Measurements from ENCODE around the gene DCTN3. TPM values are rescaled to one million over a fixed set of nuclear protein-coding genes. Genes with fewer than 3 reads are reported as not detected.
A peak's percentile ranks its signal among the peaks of the same experiment; 100 is the strongest.

Gene DCTN3
- total and polyA plus RNA-seq, 4 experiments from 2014 or later: 57.8 to 144 (median 87.0) TPM

DNA sequence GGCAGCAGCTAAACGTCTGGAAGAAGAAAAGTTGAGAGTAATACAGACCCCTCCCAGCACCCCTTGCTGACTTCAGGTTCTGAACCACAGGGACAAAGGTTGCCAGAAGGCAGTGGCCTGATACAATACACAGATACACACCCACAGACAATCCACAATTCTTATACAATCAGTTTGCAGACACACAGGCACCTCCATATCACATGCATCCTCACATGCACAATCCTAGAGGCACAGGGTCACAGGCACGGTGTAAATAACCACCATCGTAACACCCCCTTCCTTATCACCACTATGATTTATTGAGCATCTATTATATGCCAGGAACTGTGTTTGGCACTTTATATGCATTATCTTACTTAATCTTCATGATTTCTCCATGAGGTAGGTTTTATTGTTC is 39.0 kb downstream of the DCTN3 start:
- H3K4me1 Mint-ChIP-seq: peaks cover 2 to 21% (median 12%) of the 10 kb centered on the region in 4 donors
- intact Hi-C loops (cut with micrococcal nuclease): no loop called here
- ChIA-PET CTCF (ENCODE audit: partially characterized antibody) (interaction anchor here (1.3 kb wide), 1 partner anchor 10 kb away, joined by 4 read pairs; no protein-coding TSS in a partner anchor), POLR2A (ENCODE audit: partially characterized antibody) (no interaction called here)
- Histone ChIP-seq H3K4me1 (ENCODE audit: insufficient read depth, low read length) (peaks cover 8% of the 10 kb centered on the region), H3K9me3 (ENCODE audit: control insufficient read depth in 1 of 2, low read length in 2 of 2) (no peaks in the 10 kb centered on the region), H3K27me3 (ENCODE audit: insufficient read depth, low read length) (peaks cover 23% of the 10 kb centered on the region), H3K4me3 (ENCODE audit: low read length in 2 of 2) (no peak overlapping the region), H3K27ac (ENCODE audit: low read depth, low read length) (no peak overlapping the region), H3K36me3 (ENCODE audit: insufficient read depth, low read length) (no peaks in the 10 kb centered on the region)
- peaks cover 44 to 72% of the 10 kb centered on the region in 2 donors for H3K27me3 Mint-ChIP-seq
- H3K27ac Mint-ChIP-seq: no peak overlapping the region
- no peak overlapping the region for H3K4me3 Mint-ChIP-seq
- no peaks in the 10 kb centered on the region for H3K36me3 Mint-ChIP-seq
- no peaks in the 10 kb centered on the region for H3K9me3 Mint-ChIP-seq
- DNase-seq: no peak

DNA sequence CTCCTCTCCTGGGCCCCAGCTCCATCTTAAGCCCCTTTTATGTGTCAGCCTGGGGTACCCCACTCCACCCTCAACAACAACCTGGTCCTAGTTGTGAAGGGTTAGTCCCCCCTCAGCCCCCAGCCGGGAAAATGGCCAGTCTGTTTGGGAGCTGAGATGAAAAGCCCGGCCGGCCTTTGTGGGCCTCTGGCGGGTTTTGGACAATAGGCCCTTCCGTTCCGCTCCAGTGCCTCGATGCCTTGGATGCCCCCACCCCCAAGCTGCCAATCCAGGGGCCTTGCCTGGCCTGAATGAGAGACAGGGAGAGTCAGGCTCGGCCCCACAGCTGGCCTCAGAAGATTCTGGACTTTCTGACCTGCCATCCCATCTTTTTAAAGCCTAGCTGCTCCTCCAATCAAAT is 39.9 kb downstream of the DCTN3 start:
- Histone ChIP-seq H3K27ac (ENCODE audit: low read depth, low read length) (no peak overlapping the region), H3K4me1 (ENCODE audit: insufficient read depth, low read length) (peaks cover 8% of the 10 kb centered on the region), H3K4me3 (ENCODE audit: low read length in 2 of 2) (no peak overlapping the region), H3K9me3 (ENCODE audit: control insufficient read depth in 1 of 2, low read length in 2 of 2) (no peaks in the 10 kb centered on the region), H3K27me3 (ENCODE audit: insufficient read depth, low read length) (peaks cover 23% of the 10 kb centered on the region), H3K36me3 (ENCODE audit: insufficient read depth, low read length) (no peaks in the 10 kb centered on the region)
- DNase-seq: no peak
- CTCF ChIA-PET (ENCODE audit: partially characterized antibody): interaction anchor here (1.8 kb wide), 1 partner anchor 11 kb away, joined by 11 read pairs; no protein-coding TSS in a partner anchor
- intact Hi-C loops (cut with micrococcal nuclease): no loop called here
- H3K4me3 Mint-ChIP-seq: no peak overlapping the region
- peaks cover 2 to 27% (median 12%) of the 10 kb centered on the region in 4 donors for H3K4me1 Mint-ChIP-seq
- POLR2A ChIA-PET (ENCODE audit: partially characterized antibody): no interaction called here
- H3K27ac Mint-ChIP-seq: no peak overlapping the region
- no peaks in the 10 kb centered on the region for H3K9me3 Mint-ChIP-seq
- H3K36me3 Mint-ChIP-seq: no peaks in the 10 kb centered on the region
- peaks cover 44 to 70% of the 10 kb centered on the region in 2 donors for H3K27me3 Mint-ChIP-seq

DNA sequence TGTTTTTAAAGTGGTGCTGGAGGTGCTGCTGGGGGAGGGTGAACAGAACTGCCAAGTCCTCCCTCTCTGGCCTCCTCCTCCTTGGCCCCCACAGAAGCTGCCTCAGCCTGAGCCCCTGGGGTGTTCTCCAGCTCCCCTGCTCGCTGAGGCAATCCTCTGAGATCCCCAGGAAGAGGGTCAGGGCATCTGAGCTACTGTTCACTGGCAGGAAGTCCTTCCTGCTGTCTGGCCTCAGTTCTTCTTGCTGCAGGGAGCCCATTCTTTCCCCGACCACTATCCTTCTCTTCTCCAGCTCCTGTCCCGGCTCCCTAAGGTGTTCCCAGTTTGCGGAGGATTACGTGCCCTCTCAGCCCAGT is 40.5 kb downstream of the DCTN3 start:
- H3K4me3 Mint-ChIP-seq: no peak overlapping the region
- intact Hi-C loops (cut with micrococcal nuclease): no loop called here
- no peak overlapping the region for H3K27ac Mint-ChIP-seq
- no peaks in the 10 kb centered on the region for H3K36me3 Mint-ChIP-seq
- Histone ChIP-seq H3K9me3 (ENCODE audit: control insufficient read depth in 1 of 2, low read length in 2 of 2) (no peaks in the 10 kb centered on the region), H3K4me3 (ENCODE audit: low read length in 2 of 2) (no peak overlapping the region), H3K27me3 (ENCODE audit: insufficient read depth, low read length) (peaks cover 20% of the 10 kb centered on the region), H3K27ac (ENCODE audit: low read depth, low read length) (no peak overlapping the region), H3K4me1 (ENCODE audit: insufficient read depth, low read length) (peaks cover 8% of the 10 kb centered on the region), H3K36me3 (ENCODE audit: insufficient read depth, low read length) (no peaks in the 10 kb centered on the region)
- H3K4me1 Mint-ChIP-seq: peaks cover 2 to 27% (median 12%) of the 10 kb centered on the region in 4 donors
- peaks cover 48 to 66% of the 10 kb centered on the region in 2 donors for H3K27me3 Mint-ChIP-seq
- DNase-seq: no peak
- ChIA-PET POLR2A (ENCODE audit: partially characterized antibody) (no interaction called here), CTCF (ENCODE audit: partially characterized antibody) (interaction anchor here (1.8 kb wide), 1 partner anchor 12 kb away, joined by 11 read pairs; no protein-coding TSS in a partner anchor)
- H3K9me3 Mint-ChIP-seq: no peaks in the 10 kb centered on the region

DNA sequence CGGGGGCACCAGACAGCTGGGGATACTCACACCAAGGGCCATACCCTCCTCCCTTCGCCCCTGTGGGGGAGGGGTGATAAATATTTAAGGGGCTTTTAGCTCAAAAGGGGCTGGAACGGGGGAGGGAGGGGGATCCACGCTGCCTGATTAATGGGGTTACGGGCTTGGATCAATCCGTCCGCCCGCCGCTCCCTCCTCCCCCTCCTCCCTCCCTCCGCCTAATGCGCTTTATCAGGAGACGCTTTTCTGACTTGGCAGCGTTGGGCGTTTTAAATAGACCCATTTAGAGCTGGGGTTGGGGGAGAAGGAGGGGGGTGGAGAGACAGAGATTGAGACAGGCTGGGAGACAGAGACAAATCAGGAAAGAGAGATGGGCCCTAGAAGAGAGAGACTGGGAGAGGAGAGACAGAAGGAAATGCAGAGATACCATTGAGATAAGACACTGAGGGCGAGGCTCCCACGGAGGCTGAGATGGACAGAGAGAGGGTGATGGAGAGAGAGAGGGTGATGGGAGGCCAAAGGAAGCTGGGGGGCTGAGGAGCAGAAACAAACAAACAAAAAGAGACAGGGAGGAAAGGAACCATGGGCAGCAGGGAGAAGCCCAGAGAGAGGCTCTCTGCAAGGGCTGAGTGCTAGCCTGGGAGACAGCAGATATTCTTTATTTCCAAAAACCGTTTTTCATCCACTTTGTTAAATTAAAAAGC is 41.0 kb downstream of the DCTN3 start:
- Mint-ChIP-seq H3K9me3 (no peaks in the 10 kb centered on the region), H3K4me1 (peaks cover 2 to 27% (median 12%) of the 10 kb centered on the region in 4 donors), H3K36me3 (no peaks in the 10 kb centered on the region), H3K27ac (no peak overlapping the region), H3K27me3 (peaks cover 45 to 66% of the 10 kb centered on the region in 2 donors), H3K4me3 (peak overlapping the region in 5 of 8 donors; percentile 4 to 71 (median 40))
- ChIA-PET POLR2A (ENCODE audit: partially characterized antibody) (interaction anchor here (1.0 to 1.1 kb wide), 2 partner anchors 13 to 59 kb away, joined by 3 read pairs; no protein-coding TSS in a partner anchor), CTCF (ENCODE audit: partially characterized antibody) (interaction anchor here (1.8 kb wide), 1 partner anchor 12 kb away, joined by 11 read pairs; no protein-coding TSS in a partner anchor)
- no peak for DNase-seq
- peaks cover 8% of the 10 kb centered on the region for H3K4me1 ChIP-seq (ENCODE audit: insufficient read depth, low read length)
- H3K4me3 ChIP-seq (ENCODE audit: low read length in 2 of 2): no peak overlapping the region
- intact Hi-C loops (cut with micrococcal nuclease): no loop called here
- no peaks in the 10 kb centered on the region for H3K36me3 ChIP-seq (ENCODE audit: insufficient read depth, low read length)
- no peak overlapping the region for H3K27ac ChIP-seq (ENCODE audit: low read depth, low read length)
- peaks cover 20% of the 10 kb centered on the region for H3K27me3 ChIP-seq (ENCODE audit: insufficient read depth, low read length)
- H3K9me3 ChIP-seq (ENCODE audit: control insufficient read depth in 1 of 2, low read length in 2 of 2): no peaks in the 10 kb centered on the region

DNA sequence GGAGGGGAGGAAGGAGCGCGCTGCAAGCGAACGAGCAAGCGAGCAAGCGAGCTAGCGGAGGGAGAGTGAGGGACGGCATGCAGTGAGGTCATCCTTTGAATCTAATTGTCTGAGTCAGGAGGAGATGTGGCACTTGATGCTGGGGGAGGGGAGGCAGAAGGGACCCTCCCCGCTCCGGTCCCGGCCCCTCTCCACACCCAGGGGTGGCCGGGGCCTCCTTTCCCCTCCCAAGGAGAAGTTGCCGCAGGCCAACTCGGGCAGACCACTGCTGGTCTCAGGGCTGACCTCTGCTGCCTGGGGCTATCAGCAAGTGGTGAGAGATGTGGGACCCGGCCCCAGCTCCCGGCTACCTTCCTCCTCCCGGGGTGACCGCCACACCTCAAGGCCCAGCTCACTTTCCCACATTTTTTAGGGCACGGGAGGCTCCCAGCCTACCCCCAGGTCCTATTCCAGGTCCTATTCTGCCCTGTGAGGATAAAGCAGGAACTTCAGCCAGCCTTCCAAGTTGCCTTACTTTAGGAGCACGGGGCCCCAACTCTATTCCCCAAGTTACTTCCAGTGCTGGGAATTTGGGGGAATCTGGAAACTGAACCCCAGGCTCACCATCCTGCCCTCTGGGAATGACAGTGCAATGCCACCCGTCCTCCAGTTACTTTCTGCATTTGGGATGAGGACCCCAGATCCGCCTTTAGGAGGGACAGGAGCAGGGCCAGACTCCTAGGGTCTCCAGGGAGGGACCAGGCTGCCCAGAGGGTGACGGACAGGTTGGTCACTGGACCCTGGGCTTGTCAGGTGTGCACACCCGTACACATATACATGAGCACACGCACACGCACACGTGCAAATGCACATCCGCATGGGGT is 41.8 kb downstream of the DCTN3 start:
- H3K27ac ChIP-seq (ENCODE audit: low read depth, low read length): no peak overlapping the region
- CTCF ChIA-PET (ENCODE audit: partially characterized antibody): interaction anchor here (1.3 to 1.8 kb wide), 2 partner anchors 13 to 14 kb away, joined by 3 to 11 read pairs; no protein-coding TSS in a partner anchor

DNA sequence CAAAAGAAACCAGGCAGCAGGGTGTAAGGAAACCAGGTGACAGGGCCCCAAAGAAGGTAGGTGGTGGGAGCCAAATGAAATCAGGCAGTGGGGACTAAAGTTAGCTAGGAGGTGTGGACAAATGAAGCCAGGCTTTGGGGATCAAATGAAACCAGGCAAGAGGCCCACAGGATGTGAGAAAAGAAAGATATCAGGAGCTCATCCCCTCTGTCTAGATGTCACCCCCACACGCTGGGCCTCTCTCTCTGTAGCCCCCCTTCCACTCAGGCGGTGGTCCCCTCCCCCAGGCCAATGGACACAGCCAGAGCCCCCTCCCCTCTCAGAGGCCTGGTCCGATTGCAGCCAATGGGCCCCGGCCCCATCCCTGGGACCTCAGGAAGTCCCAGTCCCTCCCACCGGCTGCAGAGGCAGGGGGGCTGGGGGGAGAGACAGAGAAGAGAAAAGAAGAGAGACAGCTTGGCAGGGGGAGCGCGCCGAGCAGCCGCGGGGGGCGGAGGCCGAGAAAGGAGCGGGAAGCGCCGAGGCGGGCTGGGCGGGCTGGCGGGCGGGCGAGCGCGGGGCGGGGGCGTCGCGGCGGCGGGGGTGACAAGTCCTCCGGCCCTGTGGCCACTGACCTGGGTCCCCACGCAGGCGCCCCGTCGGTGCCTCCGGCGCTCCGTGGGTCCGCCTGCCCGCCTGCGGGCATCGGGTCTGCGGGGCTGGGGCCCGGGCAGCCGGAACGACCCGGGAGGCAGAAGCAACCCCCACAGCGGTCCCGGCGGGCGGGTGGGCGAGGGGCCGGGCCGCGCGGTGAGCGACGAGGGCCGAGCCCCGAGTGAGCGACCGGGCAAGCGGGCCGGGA is 42.7 kb downstream of the DCTN3 start:
- peaks cover 20% of the 10 kb centered on the region for H3K27me3 ChIP-seq (ENCODE audit: insufficient read depth, low read length)
- DNase-seq: peak in 1 of 5 donors; percentile 6
- Mint-ChIP-seq H3K27me3 (peaks cover 45 to 56% of the 10 kb centered on the region in 2 donors), H3K4me1 (peaks cover 2 to 27% (median 12%) of the 10 kb centered on the region in 4 donors), H3K9me3 (no peaks in the 10 kb centered on the region), H3K36me3 (no peaks in the 10 kb centered on the region), H3K4me3 (peak overlapping the region in 7 of 8 donors; percentile 19 to 79 (median 65)), H3K27ac (no peak overlapping the region)
- no peaks in the 10 kb centered on the region for H3K9me3 ChIP-seq (ENCODE audit: control insufficient read depth in 1 of 2, low read length in 2 of 2)
- H3K36me3 ChIP-seq (ENCODE audit: insufficient read depth, low read length): no peaks in the 10 kb centered on the region
- POLR2A ChIA-PET (ENCODE audit: partially characterized antibody): interaction anchor here (1.1 kb wide), 1 partner anchor 14 kb away, joined by 3 read pairs; no protein-coding TSS in a partner anchor
- CTCF ChIA-PET (ENCODE audit: partially characterized antibody): interaction anchor here (1.3 kb wide), 1 partner anchor 14 kb away, joined by 3 read pairs; no protein-coding TSS in a partner anchor
- H3K27ac ChIP-seq (ENCODE audit: low read depth, low read length): no peak overlapping the region
- peaks cover 8% of the 10 kb centered on the region for H3K4me1 ChIP-seq (ENCODE audit: insufficient read depth, low read length)
- H3K4me3 ChIP-seq (ENCODE audit: low read length in 2 of 2): no peak overlapping the region
- intact Hi-C loops (cut with micrococcal nuclease): no loop called here

More for the DNA sequence above, 41.8 kb downstream of the DCTN3 start:
- no peak overlapping the region for H3K27ac Mint-ChIP-seq
- peak in 1 of 5 donors; percentile 10 for DNase-seq
- H3K27me3 Mint-ChIP-seq: peaks cover 45 to 64% of the 10 kb centered on the region in 2 donors
- peaks cover 2 to 27% (median 12%) of the 10 kb centered on the region in 4 donors for H3K4me1 Mint-ChIP-seq
- intact Hi-C loops (cut with micrococcal nuclease): no loop called here
- no peak overlapping the region for H3K4me3 ChIP-seq (ENCODE audit: low read length in 2 of 2)
- H3K9me3 ChIP-seq (ENCODE audit: control insufficient read depth in 1 of 2, low read length in 2 of 2): no peaks in the 10 kb centered on the region
- peaks cover 20% of the 10 kb centered on the region for H3K27me3 ChIP-seq (ENCODE audit: insufficient read depth, low read length)
- POLR2A ChIA-PET (ENCODE audit: partially characterized antibody): interaction anchor here (1.0 to 1.1 kb wide), 2 partner anchors 14 to 60 kb away, joined by 3 read pairs; no protein-coding TSS in a partner anchor
- no peaks in the 10 kb centered on the region for H3K9me3 Mint-ChIP-seq
- peak overlapping the region in 5 of 8 donors; percentile 40 to 52 (median 44) for H3K4me3 Mint-ChIP-seq
- H3K36me3 Mint-ChIP-seq: no peaks in the 10 kb centered on the region
- H3K4me1 ChIP-seq (ENCODE audit: insufficient read depth, low read length): peaks cover 8% of the 10 kb centered on the region
- no peaks in the 10 kb centered on the region for H3K36me3 ChIP-seq (ENCODE audit: insufficient read depth, low read length)
